GM19324 (cell line): Measurements from ENCODE around the gene NACC1.

Experiments used
- ATAC-seq: cut with Tn5 transposase; IDR thresholded peaks from one replicate; pipeline ENCODE4 v1.9.1; 2021; ENCODE audit warnings: mild to moderate bottlenecking, moderate library complexity; ENCODE audit not compliant: unreplicated experiment, low FRiP score

The NACC1 gene

DNA sequence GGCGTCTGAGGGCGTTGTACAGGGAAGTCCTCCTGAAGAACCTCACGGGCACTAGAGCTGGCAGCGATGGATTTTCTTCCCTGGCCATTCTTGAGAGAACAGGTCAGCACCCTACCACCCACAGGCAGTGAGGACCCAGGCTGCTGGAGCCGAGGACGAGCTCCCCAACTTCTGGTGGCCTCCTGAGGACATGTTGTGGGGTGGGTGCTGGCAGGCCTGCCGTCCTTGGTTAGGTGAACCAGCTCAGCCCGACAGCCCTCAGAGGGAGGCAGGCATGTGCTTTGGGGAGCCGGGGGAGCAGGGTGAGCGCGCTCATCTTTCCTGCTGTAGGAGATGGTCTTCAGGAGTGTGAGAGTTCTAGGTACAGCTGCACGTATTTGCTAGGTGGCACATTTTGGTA lies 30.8 kb upstream of the NACC1 start:
- ATAC-seq, result no peak

DNA sequence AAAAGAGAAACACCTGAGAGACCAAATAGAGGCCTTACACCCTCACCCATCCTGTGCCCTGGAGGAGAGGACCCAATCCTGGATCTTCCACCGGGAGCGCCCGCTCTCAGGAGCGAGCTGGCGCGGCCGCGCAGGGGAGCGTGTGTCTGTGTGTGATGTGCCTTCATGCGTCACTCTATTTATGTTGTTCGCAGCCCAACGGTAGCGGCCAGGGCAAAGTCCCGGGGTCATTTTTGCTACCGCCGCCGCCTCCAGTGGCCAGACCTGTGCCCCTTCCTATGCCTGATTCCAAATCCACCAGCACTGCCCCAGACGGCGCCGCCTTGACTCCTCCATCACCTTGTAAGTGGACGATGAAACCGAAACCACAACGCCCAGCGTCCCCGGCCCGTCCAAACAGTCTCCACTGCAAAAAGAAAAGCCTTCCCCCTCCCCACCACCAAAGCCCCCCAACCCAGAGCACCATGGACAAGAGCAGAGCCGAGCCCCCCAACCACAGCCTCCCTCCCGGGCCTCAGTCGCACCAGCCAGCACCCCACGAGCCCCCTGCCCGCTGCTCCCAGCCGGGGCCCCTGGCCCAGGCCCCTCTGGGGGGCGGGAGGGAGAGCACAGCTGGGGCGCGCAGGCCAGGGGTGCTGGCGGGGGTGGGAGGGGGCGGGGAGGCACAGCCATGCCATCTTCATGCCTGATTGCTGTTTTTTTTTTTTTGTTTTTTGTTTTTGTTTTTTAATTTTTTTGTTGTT lies 30.1 kb upstream of the NACC1 start:
- no peak for ATAC-seq

DNA sequence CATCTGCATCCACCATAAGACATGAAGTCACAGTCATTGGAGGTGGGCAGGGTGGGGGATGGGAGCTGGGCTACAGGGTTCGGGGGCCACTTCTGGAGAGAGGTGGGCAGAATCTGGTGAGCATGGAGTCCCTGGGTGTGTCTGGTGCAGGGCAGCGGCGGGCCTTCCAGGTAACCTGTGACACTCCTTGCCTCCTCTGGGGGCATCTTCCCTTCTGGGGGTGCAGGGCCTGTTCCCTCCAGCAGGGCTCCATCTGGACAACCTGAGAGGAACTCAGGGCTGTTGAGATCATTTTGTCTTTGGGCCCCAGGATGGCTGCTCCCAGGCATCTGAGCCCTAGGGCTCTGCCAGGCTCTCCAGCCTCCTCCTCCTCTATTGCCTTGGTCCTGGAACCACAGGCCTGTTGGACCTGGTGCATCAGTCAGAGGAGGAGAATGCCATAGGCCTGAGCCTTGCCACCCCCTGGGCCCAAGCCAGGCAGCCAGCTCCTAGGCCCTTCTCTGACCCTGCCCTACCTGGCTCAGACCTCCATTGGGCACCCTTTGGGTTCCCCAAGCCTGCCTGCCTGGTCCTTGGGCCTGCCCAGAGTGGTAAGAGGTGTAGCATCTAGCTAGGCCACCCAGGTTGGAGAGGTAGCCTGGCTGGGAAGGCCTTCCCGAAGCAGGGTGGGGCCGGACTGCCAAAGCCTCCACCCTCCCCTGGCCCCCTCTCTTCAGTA lies 28.8 kb upstream of the NACC1 start:
- no peak for ATAC-seq

DNA sequence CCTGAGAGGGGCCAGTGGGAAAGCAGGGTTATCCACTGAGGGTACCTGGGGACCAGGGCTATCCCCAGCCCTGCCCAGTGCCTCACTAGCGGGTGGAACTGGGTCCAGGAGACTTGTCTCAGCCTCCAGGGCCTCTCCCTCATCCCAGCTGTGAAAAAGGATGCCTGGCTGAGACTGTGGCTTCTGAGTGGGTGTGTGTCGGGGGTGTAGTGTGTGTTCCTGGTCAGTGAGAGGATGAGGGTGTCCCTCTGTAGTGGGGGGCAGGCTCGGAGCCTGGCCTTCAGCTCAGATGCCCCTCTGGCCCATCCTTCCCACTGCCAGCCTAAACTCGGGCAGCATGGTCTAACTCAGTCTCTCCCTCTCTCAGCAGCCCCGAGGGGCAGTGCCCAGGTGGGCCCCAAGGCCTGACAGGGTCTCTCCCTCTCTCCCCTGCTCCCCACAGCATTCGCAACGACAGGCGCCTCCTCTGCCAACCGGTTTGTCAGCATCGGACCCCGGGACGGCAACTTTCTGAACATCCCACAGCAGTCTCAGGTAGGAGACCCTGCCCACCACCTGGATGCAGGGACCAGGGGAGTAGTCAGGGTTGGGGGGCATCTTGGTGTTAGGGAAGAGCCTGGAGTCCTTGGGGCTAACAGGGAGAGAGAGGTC lies 28.1 kb upstream of the NACC1 start:
- ATAC-seq, result no peak

DNA sequence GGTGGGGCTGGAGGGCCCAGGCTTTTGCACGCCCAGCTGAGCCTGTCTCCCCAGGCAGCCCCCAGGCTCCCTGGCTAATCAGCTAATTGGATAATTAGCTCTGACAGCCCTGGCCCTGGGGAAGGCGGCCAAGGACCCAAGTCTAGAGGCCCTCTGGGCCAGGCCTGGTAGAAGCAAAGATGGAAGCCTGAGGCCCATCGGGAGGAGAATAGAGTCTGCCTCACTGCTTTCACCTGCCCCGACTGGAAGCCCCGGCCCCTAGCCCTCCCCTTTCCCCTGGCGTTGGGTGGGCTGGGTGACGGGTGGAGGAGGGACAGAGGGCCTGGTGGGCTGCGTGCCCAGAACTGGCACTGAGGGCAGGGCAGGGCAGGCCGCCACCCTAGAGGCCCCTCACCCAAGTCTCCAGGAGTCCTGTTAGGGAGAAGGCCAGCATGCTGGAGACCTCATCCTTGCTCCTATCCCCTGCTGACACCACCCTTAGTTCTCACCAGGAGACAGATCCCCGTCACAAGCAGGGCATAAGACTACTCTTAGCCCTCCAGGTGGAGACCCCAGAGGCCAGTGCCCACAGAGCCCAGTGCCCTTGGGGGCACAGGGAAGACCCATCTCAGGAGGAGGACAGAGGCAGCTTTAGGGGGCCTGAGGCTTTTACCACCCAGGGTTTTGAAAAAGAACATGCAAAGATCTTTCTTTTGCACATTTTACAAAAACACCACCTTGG lies 27.4 kb upstream of the NACC1 start:
- ATAC-seq, result no peak

DNA sequence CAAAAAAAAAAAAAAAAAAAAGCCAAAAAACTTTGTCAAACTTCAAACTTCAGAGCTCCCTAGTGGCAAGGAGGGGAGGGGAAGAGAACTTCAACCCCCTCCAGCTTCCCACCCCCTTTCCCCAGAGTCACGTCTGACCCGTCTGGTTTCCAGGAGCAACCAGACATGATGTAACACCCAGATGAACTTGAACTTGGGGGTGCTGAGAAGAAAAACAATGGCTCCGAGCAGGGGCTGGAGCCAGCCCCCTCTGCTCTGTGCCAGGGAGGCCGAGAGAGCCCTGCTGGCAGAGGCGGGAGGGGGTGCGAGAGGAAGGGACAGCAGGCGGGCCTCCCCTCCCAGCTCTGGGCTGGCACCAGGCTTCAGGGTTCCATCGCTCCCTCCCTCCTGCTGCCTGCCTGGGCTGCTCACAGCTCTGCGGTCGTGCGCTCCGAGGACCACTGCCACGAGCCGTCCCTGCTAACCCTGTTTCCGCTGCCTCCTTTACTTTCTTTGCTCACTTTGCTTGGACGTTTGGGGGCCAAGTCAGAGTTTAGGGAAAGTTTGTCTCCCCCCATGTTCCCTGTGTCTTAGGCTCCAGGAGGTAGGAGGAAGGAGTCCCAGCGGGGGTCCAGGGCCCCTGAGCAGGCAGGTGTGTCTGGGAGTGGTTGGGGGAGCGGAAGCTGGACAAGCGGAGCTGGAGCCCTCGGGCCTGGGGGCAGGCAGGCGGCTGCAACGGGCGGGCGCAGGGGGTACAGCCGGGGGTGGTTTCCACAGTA lies 26.5 kb upstream of the NACC1 start:
- ATAC-seq, result no peak

DNA sequence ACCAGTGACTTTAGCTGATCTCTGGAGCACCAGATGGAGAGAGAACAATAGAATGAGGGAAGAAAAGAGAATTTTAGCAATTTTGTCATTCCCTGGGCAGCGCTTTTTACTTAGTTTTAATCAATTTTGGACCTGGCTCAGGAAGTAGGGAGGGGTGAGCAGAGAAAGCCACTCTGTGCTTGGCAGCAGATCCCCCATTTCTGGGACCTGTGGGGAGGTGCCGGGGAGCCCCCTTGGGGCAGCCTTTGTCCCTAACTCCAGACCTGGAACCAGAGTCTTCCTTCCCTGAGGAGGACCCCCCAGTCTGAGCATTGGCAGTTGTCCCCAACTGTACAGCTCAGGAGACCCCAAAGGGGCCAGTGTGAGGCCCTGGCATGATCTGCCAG lies 25.9 kb upstream of the NACC1 start:
- ATAC-seq, result no peak

DNA sequence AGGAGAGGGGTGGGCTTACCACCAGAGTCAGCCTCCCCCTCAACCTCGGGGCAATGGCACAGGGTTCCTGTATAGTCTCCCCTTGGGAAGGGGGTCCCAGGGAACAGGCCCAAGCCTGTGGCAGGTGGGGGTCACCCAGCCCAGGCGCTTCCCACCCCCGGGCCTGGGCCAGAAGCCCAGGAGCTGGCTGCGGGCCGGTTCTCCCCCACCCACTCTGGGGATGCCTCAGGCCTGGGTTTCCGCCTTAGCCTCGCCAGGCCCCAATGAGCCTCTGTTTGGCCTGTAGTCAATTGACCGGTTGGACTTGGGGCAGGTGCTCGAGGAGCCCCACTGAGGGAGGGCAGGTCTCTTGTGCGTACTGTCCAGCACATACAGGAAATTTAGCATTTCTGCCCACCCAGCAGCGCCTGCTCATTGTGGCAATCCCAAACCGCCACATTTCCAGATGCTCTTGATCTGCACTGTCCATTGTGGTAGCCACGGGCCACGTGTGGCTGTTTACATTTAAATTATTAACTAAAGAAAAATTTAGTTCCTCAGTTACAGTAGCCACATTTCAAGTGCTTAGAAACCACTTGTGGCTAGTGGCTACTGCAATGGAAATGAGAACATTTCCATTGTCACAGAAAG lies 25.3 kb upstream of the NACC1 start:
- ATAC-seq, result no peak

DNA sequence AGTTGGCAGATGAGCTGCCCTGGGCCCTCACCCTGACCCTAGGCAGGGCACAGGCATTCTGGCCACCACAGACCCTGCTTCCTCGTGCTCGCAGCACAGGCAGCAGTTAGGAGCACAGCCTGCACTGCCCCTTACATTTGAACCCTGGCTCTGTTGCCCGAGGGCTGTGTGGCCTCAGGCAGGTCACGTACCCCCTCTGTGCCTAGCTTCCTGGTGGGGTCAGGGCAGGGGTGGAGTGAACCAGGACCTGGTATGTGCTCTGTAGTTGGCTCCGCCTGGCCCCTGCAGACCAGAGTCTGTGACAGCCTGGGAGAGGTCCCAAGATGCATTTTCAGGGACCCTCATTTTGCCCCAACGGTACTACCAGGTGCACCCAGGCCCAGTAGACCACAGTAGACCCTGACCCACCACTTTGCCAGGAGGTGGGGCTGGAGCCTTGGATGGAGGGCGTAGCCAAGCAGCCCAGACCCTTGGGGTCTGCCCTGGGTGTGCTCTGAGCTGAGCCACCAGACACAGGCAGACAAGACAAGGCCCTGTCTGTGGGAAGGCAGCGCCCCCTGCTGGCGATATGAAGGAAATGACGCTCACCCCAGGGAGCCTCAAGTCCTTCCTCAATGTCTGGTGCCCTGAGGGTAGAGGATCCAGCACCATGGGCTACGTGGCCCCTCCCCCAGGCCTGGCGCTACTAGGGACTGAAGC lies 24.5 kb upstream of the NACC1 start:
- no peak for ATAC-seq

DNA sequence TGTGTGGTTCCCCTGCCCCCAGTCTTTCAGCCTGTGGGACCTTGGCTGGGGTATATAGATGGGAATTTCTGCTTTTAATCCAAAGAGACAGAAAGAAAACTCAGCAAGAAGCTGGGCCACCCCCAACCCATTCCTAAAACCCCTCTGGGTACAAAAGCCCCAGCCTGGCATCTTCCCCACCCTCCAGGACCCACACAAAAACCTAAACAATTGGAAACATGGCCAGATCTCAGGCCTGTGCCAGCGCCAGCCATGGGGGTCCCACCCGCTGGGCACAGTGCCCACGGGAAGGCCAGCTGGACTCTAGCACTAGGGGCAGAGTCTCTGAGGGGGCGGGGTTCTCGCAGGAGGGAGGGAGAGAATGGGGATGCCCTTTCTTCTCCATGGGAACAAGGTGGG lies 24.0 kb upstream of the NACC1 start:
- ATAC-seq, result no peak

DNA sequence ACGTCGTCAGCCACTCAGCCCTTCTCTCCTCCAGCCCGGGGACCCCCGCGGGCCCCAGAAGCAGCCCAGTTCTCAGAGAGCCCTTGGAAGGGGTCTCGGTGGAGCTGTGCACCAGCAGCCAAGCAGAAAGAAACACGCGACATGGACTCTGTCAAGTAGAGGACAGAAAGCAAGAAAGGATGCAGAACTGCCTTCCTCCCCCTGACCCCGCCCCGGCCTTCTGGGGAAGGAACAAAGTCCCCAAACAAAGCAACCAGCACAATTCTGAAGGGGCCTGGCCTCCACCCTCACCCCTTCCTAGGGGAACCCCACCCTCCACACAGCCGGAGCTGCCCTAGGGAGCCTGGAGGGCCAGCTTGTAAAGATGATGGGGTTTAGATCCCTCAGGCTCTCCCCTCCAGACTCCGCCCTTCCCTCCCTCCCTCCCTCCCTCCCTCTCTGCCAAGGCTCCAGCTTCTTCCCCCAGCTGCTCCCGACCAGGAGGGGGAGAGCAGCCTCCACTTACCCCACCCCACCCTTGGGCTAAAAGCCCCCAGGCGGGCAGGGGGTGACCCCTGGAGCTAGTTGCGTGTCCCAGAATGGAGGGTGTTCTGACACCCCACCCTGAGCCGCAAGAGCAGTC lies 23.2 kb upstream of the NACC1 start:
- ATAC-seq, result no peak

DNA sequence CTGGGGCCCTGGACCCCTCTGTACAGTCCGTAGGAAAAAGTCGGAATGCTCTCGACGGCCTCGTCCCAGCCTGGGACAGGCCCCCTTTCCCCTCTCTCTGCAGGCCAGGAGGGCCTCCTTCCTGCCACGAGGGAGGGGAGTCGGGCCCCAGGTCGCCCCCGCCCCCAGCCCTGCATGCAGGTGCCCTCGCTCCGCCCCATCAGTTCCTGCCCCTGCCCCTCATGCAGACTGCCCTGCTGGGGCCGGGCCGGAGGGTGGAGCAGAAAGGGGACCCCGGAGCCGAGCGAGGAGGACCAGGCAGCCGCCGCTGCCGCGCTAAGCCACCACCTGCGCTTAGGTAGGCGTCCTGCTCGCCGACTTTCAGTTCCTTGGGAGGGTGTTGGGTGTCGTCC lies 22.7 kb upstream of the NACC1 start:
- no peak for ATAC-seq

DNA sequence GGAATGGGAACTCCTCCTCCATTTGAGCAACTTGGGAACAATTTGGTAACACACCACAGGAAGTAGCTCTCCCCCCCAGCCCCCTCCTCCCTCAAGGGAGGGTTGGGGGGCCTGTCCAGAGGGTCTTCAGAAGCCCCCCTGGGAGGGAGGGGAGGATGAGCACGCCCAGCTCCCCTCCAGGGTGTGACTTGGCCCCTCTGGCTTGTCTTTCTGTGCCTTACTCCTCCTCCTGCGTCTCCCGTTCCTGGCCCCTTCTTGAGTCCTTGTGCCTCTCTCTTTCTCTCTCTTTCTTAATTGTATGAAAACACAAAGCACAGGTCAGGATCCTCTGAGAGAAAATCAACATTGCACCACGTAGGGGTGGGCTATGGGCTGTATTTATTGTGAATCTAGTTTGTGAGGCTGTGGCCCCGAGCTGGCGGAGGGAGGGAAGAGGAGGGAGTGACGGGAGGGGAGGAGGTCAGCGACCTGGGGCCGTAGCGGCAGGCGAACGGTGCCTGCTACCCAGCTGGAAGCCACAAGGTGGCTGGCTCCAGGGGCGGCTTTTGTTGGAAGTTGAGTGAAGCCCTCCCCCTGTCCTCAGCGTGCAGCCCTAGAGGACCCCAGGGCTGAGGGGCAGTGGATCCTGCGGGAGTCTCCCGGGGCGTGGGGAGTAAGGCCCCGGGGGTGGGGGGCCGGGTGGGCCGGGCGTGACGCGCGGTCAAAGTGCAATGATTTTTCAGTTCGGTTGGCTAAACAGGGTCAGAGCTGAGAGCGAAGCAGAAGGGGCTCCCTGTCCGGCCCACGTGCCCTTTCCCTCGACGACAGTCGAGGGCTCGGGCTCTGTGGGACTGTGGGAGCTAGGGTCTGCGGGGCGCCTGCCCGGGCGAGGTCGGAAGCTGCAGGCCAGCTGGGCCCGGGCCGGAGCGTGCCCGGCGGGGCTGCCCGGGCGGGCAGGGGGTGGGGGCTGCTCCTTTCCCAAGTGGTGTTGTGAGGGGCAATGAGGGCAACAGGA lies 21.8 kb upstream of the NACC1 start:
- no peak for ATAC-seq

DNA sequence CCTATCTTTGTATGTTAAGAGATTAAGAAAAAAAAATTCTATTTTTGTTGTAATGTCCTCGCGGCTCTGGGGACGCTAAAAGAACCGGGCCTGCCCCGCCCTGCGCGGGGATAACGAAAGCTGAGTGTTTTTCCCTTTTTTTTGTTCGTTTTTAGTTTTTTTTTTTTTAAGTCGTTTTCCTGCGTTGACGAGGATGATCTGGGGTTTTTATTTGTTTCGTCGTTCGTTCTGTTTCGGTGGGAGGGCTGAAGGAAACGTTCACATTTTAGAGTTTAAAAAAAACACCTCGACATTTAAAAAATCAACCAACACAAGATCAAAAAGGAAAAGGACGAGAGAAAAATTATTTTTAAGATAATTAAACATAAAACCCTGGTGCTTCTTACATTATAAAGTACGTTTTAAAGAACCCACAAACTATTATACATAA lies 21.0 kb upstream of the NACC1 start:
- ATAC-seq, result no peak

DNA sequence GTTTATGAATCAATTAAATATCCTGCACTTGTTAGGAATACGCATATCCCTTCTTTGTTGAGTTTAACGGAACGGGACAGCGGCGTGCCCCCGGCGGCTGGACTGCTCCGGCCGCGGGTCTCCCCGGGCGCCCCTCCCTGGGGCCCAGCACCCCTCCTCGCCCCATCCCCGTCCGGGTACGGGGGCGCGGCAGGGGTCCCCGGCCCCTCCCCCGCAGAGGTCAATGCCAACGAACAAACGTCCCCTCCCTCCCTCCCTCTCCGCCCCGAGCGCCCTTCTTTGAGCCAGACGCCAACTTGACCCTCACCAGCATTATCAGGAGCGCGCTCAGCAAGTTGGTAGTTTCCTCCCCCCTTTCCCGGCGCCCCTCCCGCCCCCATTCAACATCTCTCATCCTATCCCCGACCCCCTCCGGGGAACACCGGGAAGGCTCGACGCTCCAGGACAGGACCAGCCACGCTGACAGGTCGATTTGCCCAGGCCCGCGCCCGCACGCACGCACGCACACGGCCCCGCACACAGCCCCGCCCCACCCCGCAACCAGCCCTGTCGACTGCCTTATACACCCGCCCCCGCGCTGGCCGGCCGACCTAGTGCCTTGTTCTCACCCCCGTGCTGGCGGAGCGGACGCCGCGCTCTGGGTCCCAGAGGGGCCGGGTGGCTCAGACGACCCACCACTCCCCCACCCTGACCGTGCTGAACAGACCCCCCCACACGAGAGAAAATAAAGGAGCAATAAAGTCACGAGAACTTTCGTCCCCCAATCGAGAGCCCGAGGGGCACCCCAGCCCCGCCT lies 20.4 kb upstream of the NACC1 start:
- ATAC-seq, result no peak

DNA sequence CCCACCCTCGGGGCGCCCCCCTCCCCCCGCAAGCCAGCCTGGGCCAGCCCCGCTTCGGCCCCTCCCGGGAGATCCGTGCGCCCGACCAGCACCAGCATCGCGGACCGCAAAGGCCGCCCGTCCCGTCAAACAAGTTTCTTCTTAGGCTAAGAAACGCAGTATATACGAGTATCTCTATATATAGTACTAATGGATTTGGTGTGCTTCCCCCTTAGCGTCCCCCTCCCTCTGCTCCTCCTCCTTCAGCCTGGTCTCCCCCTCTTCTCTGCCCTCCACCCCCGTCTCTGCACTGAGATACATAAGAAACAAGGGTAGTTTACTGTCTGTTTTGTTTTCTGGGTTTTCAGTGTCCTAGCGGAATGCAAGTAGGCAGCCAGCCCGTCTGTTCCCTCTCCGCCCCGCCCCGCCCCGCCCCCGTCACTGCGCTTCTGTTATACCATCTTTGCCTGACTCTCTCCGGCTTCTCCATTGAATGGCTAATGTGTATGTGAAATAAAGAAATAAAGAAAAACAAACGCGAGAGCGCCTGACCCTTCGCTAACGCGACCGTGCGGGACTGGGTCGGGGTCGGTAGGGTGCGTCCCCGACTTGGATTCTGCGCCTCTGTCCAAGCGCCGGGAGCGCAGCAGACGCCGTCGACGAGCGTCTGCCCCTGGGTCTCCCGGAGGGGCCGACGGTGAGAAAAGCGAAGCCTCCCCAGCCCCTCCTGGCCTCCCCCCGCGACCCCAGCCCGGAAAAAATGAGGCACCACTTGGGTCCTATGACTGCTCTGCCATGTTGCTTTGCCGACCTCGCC lies 19.6 kb upstream of the NACC1 start:
- no peak for ATAC-seq
